GM21526 (cell line): ENCODE measurements around the gene HMGCS2.

ENCODE experiments used
- ATAC-seq: cut with Tn5 transposase; IDR thresholded peaks from one replicate; pipeline ENCODE4 v1.9.1; 2021; ENCODE audit warnings: moderate library complexity; ENCODE audit not compliant: unreplicated experiment, low FRiP score

HMGCS2 gene

DNA sequence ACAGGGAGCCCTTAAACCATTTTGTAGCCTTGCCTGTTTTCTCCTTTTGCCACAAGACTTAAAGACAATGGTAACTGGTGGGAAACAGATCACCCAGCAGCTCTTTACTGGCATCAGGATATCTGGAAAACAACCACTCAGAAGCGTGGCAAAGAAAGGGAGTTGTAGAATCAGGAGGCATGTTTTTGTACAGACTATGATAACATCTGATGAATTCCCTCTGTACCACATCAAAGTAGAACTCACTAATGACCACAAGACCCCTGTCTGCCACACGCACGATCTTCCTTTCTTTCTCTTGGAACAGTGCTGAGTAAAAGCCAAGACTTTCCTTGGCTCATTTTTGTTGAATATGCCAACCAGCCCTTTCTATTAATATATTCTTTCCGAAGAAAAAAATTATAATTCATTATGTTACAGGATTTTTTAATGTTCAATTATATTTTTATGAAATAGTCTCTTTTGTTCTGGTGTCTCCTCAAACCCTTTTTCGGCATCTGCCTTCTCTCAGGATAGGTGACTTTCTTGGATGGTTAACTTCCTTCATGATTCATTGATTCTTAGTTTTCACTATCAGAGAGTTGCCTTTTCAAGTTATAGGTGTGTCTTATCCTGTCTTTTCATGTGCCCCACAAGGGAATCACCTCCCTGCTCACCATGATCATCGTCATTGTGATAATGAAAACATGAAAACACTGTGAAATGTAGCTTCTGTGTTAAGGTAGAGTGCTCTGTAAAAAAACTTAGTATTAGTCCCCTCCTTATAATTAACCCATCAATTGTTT, 64.8 kb downstream of the HMGCS2 start:
- no peak for ATAC-seq

DNA sequence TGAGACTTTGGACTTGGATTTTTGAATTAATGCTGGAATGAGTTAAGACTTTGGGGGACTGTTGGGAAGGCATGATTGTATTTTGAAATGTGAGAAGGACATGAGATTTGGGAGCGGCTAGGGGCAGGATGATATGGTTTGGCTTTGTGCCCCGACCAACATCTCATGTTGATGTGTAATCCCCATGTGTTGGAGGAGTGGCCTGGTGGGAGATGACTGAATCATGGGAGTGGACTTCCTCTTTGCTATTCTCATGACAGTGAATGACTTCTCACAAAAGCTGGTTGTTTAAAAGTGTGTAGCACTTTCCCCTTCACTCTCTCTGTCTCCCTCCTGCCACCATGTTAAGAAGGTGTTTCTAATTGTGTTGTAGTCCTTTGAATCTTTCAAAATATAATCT, 66.3 kb downstream of the HMGCS2 start:
- ATAC-seq: no peak

DNA sequence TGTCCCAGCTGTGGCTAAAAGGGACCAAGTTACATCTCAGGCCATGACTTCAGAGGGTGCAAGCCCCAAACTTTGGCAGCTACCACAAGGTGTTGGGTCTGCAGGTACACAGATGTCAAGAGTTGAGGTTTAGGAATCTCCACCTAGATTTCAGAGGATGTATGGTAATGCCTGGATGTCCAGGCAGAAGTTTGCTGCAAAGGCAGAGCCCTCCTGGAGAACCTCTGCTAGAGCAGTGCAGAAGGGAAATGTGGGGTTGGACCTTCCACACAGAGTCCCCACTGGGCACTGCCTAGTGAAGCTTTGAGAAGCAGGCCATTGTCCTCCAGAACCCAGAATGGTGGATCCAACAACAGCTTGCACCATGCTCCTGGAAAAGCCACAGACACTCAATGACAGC, 67.0 kb downstream of the HMGCS2 start:
- ATAC-seq: no peak

DNA sequence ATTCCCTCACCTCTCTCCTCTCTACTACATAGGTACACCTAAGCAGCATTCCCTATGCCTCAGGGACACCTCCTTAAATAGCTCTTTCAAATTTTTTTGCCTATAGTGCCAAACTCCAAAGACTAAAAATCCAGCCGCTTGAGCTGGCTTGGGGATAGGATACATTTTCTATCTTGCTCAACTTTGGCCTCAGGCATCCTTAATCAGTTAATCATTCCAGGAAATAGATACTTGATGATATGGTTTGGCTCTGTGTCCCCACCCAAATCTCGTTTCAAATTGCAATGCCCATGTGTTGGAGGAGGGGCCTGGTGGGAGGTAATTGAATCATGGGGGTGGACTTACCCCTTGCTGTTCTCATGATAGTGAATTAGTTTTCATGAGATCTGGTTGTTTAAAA, 68.4 kb downstream of the HMGCS2 start:
- no peak for ATAC-seq
